Mucosa of descending colon (tissue), 3 donors: ENCODE measurements around the gene CENPF. TPM values are rescaled to one million over a fixed set of nuclear protein-coding genes. Genes with fewer than 3 reads are reported as not detected.
A peak's percentile ranks its signal among the peaks of the same experiment; 100 is the strongest.

Source experiments
- ATAC-seq: fragments of 200-7000 bp; cut with Tn5 transposase; one replicate; pipeline ENCODE4 v1.9.1; 2020; ENCODE audit warnings: mild to moderate bottlenecking, moderate library complexity
- DNase-seq, 3 donors: peaks; one replicate each; pipeline ENCODE4 v3.0.0-alpha.2; 2020
- H3K36me3 ChIP-seq: fragments of 200-600 bp; one replicate; pipeline ENCODE4 v1.8.0; 2021; ENCODE audit warnings: low read depth, mild to moderate bottlenecking
- H3K4me1 ChIP-seq: fragments of 200-600 bp; one replicate; pipeline ENCODE4 v1.8.0; 2021; ENCODE audit warnings: low read depth, mild to moderate bottlenecking
- H3K4me3 ChIP-seq: fragments of 200-600 bp; one replicate; pipeline ENCODE4 v1.8.0; 2021; ENCODE audit warnings: mild to moderate bottlenecking
- H3K9me3 ChIP-seq: fragments of 200-600 bp; one replicate; pipeline ENCODE4 v1.8.0; 2021; ENCODE audit warnings: mild to moderate bottlenecking
- CTCF ChIP-seq: fragments of 200-600 bp; IDR thresholded peaks from one replicate; pipeline ENCODE4 v1.8.0; 2022; ENCODE audit warnings: antibody characterized with exemption, mild to moderate bottlenecking
- intact Hi-C, 2 donors: fragments of 100-400 bp; cut with DNase I in 1 of 2; cut with micrococcal nuclease in 1 of 2; formaldehyde crosslinking; loops; one replicate each; pipeline versions ENCODE4 v1.11.0 to v1.11.1; 2022; cut with DNase I, micrococcal nuclease
- total RNA-seq, 3 donors: library from RNA; stranded (reverse); fragmentation: NEBNext Ultra II Directional in 2 of 3; extraction: Animal tissue kit (Norgen Biotek cat#: 25700) in 2 of 3; gene quantifications; one replicate each; pipeline versions ENCODE4 v1.2.1 to v1.2.4, GENCODE V29; 2021 to 2023
- donor health status: DM: no; HTN: no; CAD: no; lungs with moderate emphysema.
- donor health status: DM: no; HTN: no; CAD: no.
- donor health status: DM: no; HTN: yes; CAD: no.

Gene CENPF
- total RNA-seq, 3 donors from 2014 or later: 4.1 to 27.1 (median 6.3) TPM

- ATAC-seq (peak; percentile 35), DNase-seq (peak in 1 of 3 donors; percentile 2)
- intact Hi-C loops: loop anchor here in 1 of 2 donors (10.0 kb wide), 1 partner anchor 893 kb away; no protein-coding TSS in a partner anchor
- Histone ChIP-seq H3K36me3 (no peaks in the 10 kb centered on the region), H3K4me1 (no peaks in the 10 kb centered on the region), H3K4me3 (no peak overlapping the region), H3K9me3 (no peaks in the 10 kb centered on the region)
- no peak for TF ChIP-seq CTCF
Observed at GRCh38 chr1:214632091-214632490, 29.1 kb downstream of the CENPF start.

- ATAC-seq: no peak
Observed at GRCh38 chr1:214633686-214634085, 30.7 kb downstream of the CENPF start.

GRCh38 chr1:214634267-214634666 is 31.3 kb downstream of the CENPF start:
- intact Hi-C loops: loop anchor here in 1 of 2 donors (10.0 kb wide), 1 partner anchor 891 kb away; no protein-coding TSS in a partner anchor

More at GRCh38 chr1:214633686-214634085, 30.7 kb downstream of the CENPF start:
- DNase-seq: no peak
- H3K4me3 ChIP-seq: no peak overlapping the region
- no peaks in the 10 kb centered on the region for H3K36me3 ChIP-seq
- H3K9me3 ChIP-seq: no peaks in the 10 kb centered on the region
- no peaks in the 10 kb centered on the region for H3K4me1 ChIP-seq
- intact Hi-C loops: loop anchor here in 1 of 2 donors (10.0 kb wide), 1 partner anchor 891 kb away; no protein-coding TSS in a partner anchor
- TF ChIP-seq CTCF: no peak

GRCh38 chr1:214635086-214635485 is 32.1 kb downstream of the CENPF start:
- Histone ChIP-seq H3K4me3 (no peak overlapping the region), H3K4me1 (no peaks in the 10 kb centered on the region), H3K9me3 (no peaks in the 10 kb centered on the region), H3K36me3 (no peaks in the 10 kb centered on the region)
- TF ChIP-seq CTCF: no peak
- intact Hi-C loops: loop anchor here in 1 of 2 donors (10.0 kb wide), 1 partner anchor 890 kb away; no protein-coding TSS in a partner anchor
- DNase-seq (no peak), ATAC-seq (no peak)

More at GRCh38 chr1:214634267-214634666, 31.3 kb downstream of the CENPF start:
- no peaks in the 10 kb centered on the region for H3K9me3 ChIP-seq
- no peaks in the 10 kb centered on the region for H3K36me3 ChIP-seq
- DNase-seq: no peak
- no peak for TF ChIP-seq CTCF
- ATAC-seq: no peak
- no peaks in the 10 kb centered on the region for H3K4me1 ChIP-seq
- no peak overlapping the region for H3K4me3 ChIP-seq

- Histone ChIP-seq H3K4me1 (no peaks in the 10 kb centered on the region), H3K9me3 (no peaks in the 10 kb centered on the region), H3K36me3 (no peaks in the 10 kb centered on the region), H3K4me3 (no peak overlapping the region)
- DNase-seq (no peak), ATAC-seq (no peak)
- TF ChIP-seq CTCF: no peak
- intact Hi-C loops: loop anchor here in 1 of 2 donors (10.0 kb wide), 1 partner anchor 889 kb away; no protein-coding TSS in a partner anchor
Observed at GRCh38 chr1:214635506-214635905, 32.5 kb downstream of the CENPF start.
